ENCODE data around the gene AQP7. TPM values are rescaled to one million over a fixed set of nuclear protein-coding genes. Genes with fewer than 3 reads are reported as not detected.

The AQP7 gene
- total and polyA plus RNA-seq, 2 donors (not counting 1 experiment from before 2014, with no cell fraction given), result not detected

- no peaks in the 10 kb centered on the region for H3K36me3 ChIP-seq (replicated peaks in 1 of 2; ENCODE audit: control extremely low read depth in 1 of 2, control insufficient read depth in 1 of 2, extremely low read depth in 1 of 2, insufficient read depth in 2 of 2, low read length in 1 of 2)
- no peak overlapping the region for H2AFZ ChIP-seq (ENCODE audit: insufficient read depth, low read depth, low read length, poor library complexity, severe bottlenecking)
- no peaks in the 10 kb centered on the region for H3K27me3 ChIP-seq (replicated peaks in 1 of 4; ENCODE audit: control extremely low read depth in 1 of 4, control insufficient read depth in 3 of 4, insufficient read depth in 4 of 4, low read length in 3 of 4)
- no peak overlapping the region for H3K9ac ChIP-seq (ENCODE audit: low read length)
- H3K27ac ChIP-seq (ENCODE audit: low read length in 2 of 2), result no peak overlapping the region
- H3K9me3 Mint-ChIP-seq (ENCODE audit: insufficient read depth), result no peaks in the 10 kb centered on the region
- no peaks in the 10 kb centered on the region for H3K79me2 ChIP-seq (ENCODE audit: control insufficient read depth, insufficient read depth, low read length)
- H3K4me2 ChIP-seq (replicated peaks; ENCODE audit: low read depth, low read length, poor library complexity, severe bottlenecking), result no peak overlapping the region
- WGBS (ENCODE audit: insufficient coverage), result 83% methylated on average over 5 of the region's 10 CpGs
- DNase-seq (no peak), ATAC-seq (ENCODE audit: low read depth) (no peak)
- intact Hi-C loops (cut with micrococcal nuclease), result no loop called here
- CTCF ChIA-PET, result interaction anchor here (1.1 kb wide), 1 partner anchor 133 kb away, joined by 3 read pairs; no protein-coding TSS in a partner anchor
- no peak overlapping the region for H3K4me3 ChIP-seq (ENCODE audit: control extremely low read depth in 1 of 5, extremely low read depth in 1 of 5, insufficient read depth in 1 of 5, low read depth in 2 of 5, low read length in 4 of 5)
- TF ChIP-seq CTCF (IDR thresholded peaks at IDR 0.05) (no peak), EZH2 (IDR thresholded peaks at IDR 0.05; ENCODE audit: borderline replicate concordance, insufficient read depth, low read depth, low read length, poor library complexity, severe bottlenecking) (no peak)
- H3K4me1 Mint-ChIP-seq, result no peaks in the 10 kb centered on the region
- H3K27ac Mint-ChIP-seq, result no peak overlapping the region
- peaks cover 12% of the 10 kb centered on the region for H3K27me3 Mint-ChIP-seq
- POLR2A ChIA-PET, result no interaction called here
- no peak overlapping the region for H3K4me3 Mint-ChIP-seq
- no peaks in the 10 kb centered on the region for H4K20me1 ChIP-seq (ENCODE audit: control insufficient read depth, insufficient read depth, low read length, poor library complexity, severe bottlenecking)
- H3K9me3 ChIP-seq (ENCODE audit: control extremely low read depth in 1 of 3, control insufficient read depth in 2 of 3, insufficient read depth in 1 of 3, low read length in 2 of 3), result no peaks in the 10 kb centered on the region
- H3K4me1 ChIP-seq (ENCODE audit: control insufficient read depth in 2 of 2, insufficient read depth in 2 of 2, low read length in 2 of 2), result no peaks in the 10 kb centered on the region
These were observed 17.4 kb upstream of the AQP7 start for GRCh38 chr9:33419708-33420303.

GRCh38 chr9:33418090-33418489 lies 15.7 kb upstream of the AQP7 start:
- Mint-ChIP-seq H3K4me3 (no peak overlapping the region), H3K27me3 (peaks cover 15% of the 10 kb centered on the region), H3K9me3 (ENCODE audit: insufficient read depth) (no peaks in the 10 kb centered on the region), H3K4me1 (no peaks in the 10 kb centered on the region), H3K27ac (no peak overlapping the region)
- ChIA-PET CTCF (no interaction called here), POLR2A (no interaction called here)
- ATAC-seq (ENCODE audit: low read depth) (no peak), DNase-seq (no peak)
- no peaks in the 10 kb centered on the region for H3K27me3 ChIP-seq (replicated peaks in 1 of 4; ENCODE audit: control extremely low read depth in 1 of 4, control insufficient read depth in 3 of 4, insufficient read depth in 4 of 4, low read length in 3 of 4)
- intact Hi-C loops (cut with micrococcal nuclease), result no loop called here
- no peaks in the 10 kb centered on the region for H4K20me1 ChIP-seq (ENCODE audit: control insufficient read depth, insufficient read depth, low read length, poor library complexity, severe bottlenecking)
- H3K4me3 ChIP-seq (ENCODE audit: control extremely low read depth in 1 of 5, extremely low read depth in 1 of 5, insufficient read depth in 1 of 5, low read depth in 2 of 5, low read length in 4 of 5), result no peak overlapping the region
- H3K27ac ChIP-seq (ENCODE audit: low read length in 2 of 2), result no peak overlapping the region
- no peak overlapping the region for H3K4me2 ChIP-seq (replicated peaks; ENCODE audit: low read depth, low read length, poor library complexity, severe bottlenecking)
- no peaks in the 10 kb centered on the region for H3K9me3 ChIP-seq (ENCODE audit: control extremely low read depth in 1 of 3, control insufficient read depth in 2 of 3, insufficient read depth in 1 of 3, low read length in 2 of 3)
- H3K4me1 ChIP-seq (ENCODE audit: control insufficient read depth in 2 of 2, insufficient read depth in 2 of 2, low read length in 2 of 2), result no peaks in the 10 kb centered on the region
- no peak overlapping the region for H3K9ac ChIP-seq (ENCODE audit: low read length)
- H3K36me3 ChIP-seq (replicated peaks in 1 of 2; ENCODE audit: control extremely low read depth in 1 of 2, control insufficient read depth in 1 of 2, extremely low read depth in 1 of 2, insufficient read depth in 2 of 2, low read length in 1 of 2), result no peaks in the 10 kb centered on the region
- TF ChIP-seq EZH2 (IDR thresholded peaks at IDR 0.05; ENCODE audit: borderline replicate concordance, insufficient read depth, low read depth, low read length, poor library complexity, severe bottlenecking) (no peak), CTCF (IDR thresholded peaks at IDR 0.05) (no peak)
- H2AFZ ChIP-seq (ENCODE audit: insufficient read depth, low read depth, low read length, poor library complexity, severe bottlenecking), result no peak overlapping the region
- no peaks in the 10 kb centered on the region for H3K79me2 ChIP-seq (ENCODE audit: control insufficient read depth, insufficient read depth, low read length)
- 91% methylated on average over 4 of the region's 8 CpGs for WGBS (ENCODE audit: insufficient coverage)

Data from B cell (primary cell).